ENCODE data around the gene ASPDH.
"Not testable (repeated sequence)": the region's sequence is repeated elsewhere in the genome, so short reads cannot be mapped to it uniquely, and the experiment has no call there.

Gene ASPDH

DNA sequence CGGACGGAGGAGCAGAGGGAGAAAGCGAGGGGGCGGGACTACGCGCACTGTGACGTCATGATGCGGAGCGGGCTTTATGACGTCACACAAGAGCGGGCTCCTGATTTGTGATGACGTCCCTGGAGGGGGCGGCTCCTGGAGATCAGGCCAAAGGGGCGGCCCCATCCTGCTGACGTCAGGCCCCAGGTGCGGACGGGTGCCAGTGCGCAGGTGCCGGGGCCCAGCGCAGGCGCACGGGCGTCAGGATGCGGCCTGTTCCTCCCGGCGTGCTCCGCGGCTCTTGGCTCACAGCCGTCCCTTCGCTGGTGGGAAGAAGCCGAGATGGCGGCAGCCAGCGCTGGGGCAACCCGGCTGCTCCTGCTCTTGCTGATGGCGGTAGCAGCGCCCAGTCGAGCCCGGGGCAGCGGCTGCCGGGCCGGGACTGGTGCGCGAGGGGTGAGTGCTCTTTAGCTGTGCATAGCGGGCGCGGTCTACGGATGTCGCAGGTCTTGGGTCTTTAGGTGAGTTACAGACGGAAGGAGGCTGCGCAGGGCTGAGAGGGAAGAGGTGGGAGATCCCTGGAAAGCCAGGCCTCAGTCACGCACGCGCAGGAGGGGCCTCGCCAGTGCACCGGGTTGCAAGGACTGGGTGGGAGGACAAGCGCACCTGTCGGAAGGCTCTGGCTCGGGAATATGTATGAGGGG, 37.3 kb downstream of the ASPDH start, which contains the start of the genes EMC10 and GARIN5A:
Gene EMC10, plus strand, starts transcription at position 284 of the 683 bp plus-strand sequence. Its CDS starts 38 bp downstream, at position 322.
Gene GARIN5A, minus strand, starts transcription at position 625 of the 683 bp plus-strand sequence. Its CDS starts 460 bp downstream, at position 165.
- no peak for DNase-seq

DNA sequence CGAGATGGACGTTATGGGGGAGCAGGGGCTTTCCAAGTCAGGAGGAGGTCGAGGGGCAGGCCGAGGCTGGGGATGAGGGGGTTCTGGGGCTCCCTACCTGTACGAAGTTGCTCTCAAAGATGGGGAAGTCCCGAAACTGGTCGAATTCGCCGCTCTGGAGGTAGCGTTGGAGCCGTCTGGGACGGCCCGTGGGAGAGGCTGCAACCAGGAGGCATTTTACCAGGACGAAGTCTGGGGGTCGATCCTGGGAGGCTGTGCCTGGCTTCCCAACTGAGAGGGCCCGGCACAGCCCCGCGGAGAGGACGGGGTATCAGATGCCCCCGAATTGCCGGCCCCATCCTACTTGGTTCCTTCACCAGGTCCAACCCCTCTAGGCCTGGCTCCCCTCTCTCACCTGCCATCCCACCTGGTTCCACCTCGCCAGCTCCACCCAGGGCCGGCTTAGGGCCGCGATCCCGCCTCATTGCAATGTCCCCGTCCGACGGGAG, 37.9 kb downstream of the ASPDH start:
- DNase-seq, result no peak

DNA sequence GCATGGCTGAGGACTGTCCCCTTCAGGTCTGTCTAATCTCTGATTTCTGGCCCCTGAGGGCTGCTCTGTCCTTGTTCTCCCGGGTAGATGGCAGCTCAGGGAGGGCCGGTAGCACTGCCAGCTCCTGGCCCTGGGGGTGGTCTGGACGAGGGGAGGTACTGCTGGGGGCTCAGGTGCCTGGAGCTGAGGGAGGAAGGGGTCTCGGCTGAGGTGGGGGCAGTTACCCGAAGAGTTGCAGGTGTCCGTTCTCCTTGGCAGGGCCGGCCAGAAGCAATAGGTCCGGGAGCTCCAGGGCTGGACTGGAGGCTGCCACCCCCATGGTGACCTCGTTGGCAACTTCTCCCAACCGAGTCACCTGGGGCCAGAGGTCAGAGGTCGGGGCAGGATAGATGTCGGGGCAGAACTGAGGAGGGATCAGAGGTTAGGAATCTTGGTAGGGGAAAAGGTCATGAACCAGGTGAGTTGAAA, 38.6 kb downstream of the ASPDH start:
- no peak for DNase-seq

DNA sequence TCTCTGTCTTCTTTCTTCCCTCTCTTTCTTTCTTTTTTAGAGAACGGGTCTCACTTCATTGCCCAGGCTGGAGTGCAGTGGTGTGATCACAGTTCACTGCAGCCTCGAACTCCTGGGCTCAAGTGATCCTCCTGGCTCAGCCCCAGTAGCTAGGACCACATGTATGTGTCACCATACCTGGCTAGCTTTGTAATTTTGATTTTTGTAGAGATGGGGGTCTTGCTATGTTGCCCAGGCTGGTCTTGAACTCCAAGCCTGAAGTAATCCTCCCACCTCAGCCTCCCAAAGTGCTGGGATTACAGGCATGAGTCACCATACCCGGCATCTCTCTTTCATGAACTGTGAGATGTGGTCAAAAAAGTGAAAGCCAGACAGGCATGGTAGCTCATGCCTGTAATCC, 40.4 kb downstream of the ASPDH start:
- not testable (repeated sequence) for DNase-seq

DNA sequence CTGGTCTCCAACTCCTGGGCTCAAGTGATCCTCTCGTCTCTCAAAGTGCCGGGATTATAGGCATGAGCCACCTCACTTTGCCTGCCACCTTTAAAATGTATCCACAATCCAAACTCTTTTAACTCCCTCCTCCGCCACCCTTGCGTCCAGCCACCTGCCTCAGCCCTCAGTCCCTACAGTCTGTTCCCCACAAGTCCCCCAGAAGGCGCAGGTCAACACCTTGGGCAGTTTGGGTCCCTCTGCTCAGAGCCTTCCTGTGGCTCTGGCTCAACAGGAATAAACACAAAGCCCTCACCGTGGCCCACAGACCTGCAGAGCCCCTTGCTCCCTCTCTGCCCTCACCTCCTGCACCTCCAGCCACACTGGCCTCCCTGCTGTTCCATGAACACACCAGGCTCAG, 44.9 kb downstream of the ASPDH start:
- no peak for DNase-seq

DNA sequence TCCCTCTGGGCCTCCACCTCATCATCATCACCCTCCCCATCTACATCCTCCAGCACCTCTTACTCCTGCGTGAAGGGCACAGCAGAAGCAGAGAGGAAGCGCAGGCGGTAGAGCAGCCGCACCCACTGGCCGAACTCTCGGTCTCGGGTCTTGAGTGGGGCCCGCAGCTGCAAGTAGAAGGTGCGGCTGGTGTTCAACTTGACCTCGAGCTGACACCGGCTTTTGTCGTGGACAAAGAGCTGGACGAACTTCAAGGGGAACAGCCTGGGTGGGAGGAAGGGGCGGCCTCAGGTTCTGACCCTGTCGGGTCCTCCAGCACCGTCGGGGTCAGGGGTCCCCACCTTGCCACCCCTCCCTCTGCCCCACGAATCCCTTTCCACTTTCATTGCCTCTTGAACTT, 46.1 kb downstream of the ASPDH start:
- no peak for DNase-seq

DNA sequence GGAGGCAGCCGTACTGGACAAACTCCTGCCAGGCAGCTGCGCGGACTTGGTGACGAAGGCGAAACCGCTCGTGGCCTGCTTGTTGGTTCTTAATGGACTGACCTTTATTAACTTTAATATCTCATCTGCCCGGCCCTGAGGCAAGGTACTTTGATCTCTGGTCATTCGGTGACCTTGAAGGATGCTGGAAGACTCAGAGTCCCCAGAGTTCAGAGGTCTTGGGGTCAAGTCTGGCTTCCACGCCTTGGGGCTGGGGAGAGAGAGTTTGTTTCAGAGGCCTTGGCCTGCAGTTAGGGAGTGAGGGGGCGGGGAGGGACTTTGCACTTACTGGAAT, 47.0 kb downstream of the ASPDH start:
- no peak for DNase-seq

DNA sequence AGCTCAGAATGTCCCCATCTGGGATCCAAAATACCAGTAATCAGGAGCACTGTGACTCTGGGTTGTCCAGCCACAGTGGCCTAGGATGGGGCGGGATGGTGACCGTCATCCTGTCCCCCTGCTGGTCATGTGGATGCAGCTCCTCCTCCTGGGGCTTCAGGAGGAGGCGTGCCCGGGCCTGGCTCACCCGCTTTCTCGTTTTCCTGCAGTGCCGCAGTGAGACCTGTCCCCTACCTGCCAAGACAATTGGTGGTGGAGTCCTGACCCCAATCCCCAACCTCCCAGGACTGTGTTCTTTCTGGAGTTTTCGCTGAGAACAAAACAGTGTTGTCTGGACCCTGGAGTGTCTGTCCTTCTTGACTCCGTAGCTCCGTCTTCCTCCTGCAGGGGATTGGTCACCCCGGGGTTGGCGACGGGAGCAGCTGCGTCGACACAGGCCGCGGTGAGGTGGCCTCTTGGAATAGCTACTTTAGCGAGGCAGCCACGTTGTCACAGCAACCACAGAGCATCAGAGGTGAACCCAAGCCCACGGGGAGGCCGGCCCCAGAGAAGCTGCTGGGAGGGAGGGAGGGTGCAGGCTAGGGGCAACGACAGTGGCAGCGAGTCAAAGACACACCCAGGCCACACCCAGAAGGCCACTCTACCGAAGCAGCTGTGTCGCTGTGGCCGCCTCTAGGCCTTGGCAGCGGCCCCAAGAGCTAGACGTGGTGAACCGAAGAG, 47.6 kb downstream of the ASPDH start:
- no peak for DNase-seq

DNA sequence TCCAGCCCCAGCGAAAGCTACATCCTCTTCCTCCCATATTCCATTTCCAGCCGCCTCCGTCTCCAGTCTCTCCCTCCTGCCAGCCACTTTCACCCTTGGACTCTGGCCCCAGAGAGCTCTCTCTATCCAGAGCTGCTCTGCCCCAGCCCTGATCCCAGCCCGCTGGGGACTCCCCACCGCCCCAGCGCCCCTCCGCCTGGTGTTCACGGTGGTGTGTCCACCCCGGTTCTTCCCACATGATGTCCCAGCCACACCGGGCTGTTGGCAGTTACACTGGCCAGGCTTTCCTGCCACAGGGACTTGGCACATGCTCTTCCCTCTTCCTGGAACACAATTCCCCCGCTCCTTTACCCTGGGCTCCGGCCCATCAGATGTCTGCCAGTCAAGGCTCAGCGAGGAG, 48.7 kb downstream of the ASPDH start:
- no peak for DNase-seq

DNA sequence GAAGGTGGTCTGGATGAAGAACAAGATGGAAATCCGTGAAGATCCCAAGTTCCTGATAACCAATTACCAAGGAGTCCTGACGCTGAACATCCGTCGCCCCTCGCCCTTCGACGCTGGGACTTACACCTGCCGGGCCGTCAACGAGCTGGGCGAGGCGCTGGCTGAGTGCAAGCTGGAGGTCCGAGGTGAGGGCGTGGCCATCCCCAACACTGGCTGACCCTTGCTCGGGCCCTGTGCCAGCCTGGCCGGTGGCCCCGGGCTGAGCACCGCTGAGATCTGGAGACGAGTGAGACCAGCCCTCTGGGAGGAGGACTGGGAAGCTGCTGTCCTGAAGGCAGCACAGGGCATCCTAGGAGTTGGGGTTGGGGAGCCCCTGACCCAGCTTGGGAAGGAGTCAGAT, 49.4 kb downstream of the ASPDH start:
- no peak for DNase-seq

DNA sequence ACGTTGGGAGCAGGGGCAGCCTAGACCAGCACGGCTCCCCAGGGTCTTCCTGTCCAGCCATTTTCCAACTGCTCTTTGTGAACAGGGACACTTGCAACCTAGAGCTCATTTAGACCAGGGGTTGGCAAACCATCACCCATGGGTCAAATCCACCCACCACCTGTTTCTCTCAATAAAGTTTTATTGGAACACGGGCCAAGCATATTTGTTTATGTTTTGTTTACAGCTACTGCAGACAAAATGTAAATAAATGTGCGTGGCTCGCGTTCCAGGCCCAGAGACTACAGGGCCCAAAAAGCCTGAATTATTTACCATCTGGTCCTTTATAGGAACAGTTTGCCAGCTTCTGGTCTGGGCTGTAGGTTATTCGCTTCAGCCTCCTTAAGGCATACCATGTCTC, 50.7 kb downstream of the ASPDH start:
- DNase-seq, result no peak
